GM23338 (cell line): ENCODE results near the gene ZNF358. TPM values are rescaled to one million over a fixed set of nuclear protein-coding genes. Genes with fewer than 3 reads are reported as not detected.

Experiments
- ATAC-seq: fragments of 200-7000 bp; cut with Tn5 transposase; 3 replicates; pipeline ENCODE4 v1.9.1; 2020
- DNase-seq: peaks from one replicate; pipeline ENCODE4 v3.0.0-alpha.2; 2015; ENCODE audit warnings: low spot score
- H2AFZ ChIP-seq: fragments of 200-600 bp; sonication (generic); 2 replicates; pipeline ENCODE4 v1.8.0; 2016; ENCODE audit warnings: antibody characterized with exemption, mild to moderate bottlenecking, moderate library complexity
- H3F3A ChIP-seq: fragments of 200-600 bp; sonication (generic); replicated peaks from 2 replicates; pipeline ENCODE4 v1.8.0; 2017; ENCODE audit warnings: antibody characterized with exemption, mixed run types, low read depth
- H3K27ac ChIP-seq: fragments of 200-600 bp; sonication (generic); 2 replicates; pipeline ENCODE4 v1.6.1; 2016; ENCODE audit warnings: low read depth
- H3K27me3 ChIP-seq: fragments of 200-600 bp; sonication (generic); 2 replicates; pipeline ENCODE4 v1.8.0; 2016; ENCODE audit warnings: mild to moderate bottlenecking, mixed run types, moderate library complexity; ENCODE audit not compliant: insufficient read depth
- H3K36me3 ChIP-seq: fragments of 200-600 bp; sonication (generic); 2 replicates; pipeline ENCODE4 v1.8.0; 2016; ENCODE audit warnings: mild to moderate bottlenecking; ENCODE audit not compliant: insufficient read depth
- H3K4me1 ChIP-seq: fragments of 200-600 bp; sonication (generic); 2 replicates; pipeline ENCODE4 v1.8.0; 2016; ENCODE audit warnings: mild to moderate bottlenecking, moderate library complexity; ENCODE audit not compliant: insufficient read depth
- H3K4me2 ChIP-seq: fragments of 200-600 bp; sonication (generic); 2 replicates; pipeline ENCODE4 v1.7.1; 2017; ENCODE audit warnings: mixed run types
- H3K4me3 ChIP-seq: fragments of 200-600 bp; sonication (generic); 2 replicates; pipeline ENCODE4 v1.6.1; 2016; ENCODE audit warnings: mixed run types
- H3K79me2 ChIP-seq: fragments of 200-600 bp; sonication (generic); replicated peaks from 2 replicates; pipeline ENCODE4 v1.8.0; 2017; ENCODE audit warnings: mild to moderate bottlenecking; ENCODE audit not compliant: insufficient read depth
- H3K9me2 ChIP-seq: fragments of 200-600 bp; sonication (generic); 2 replicates; pipeline ENCODE4 v1.8.0; 2017; ENCODE audit not compliant: insufficient read depth
- H4K20me1 ChIP-seq: fragments of 200-600 bp; sonication (generic); replicated peaks from 2 replicates; pipeline ENCODE4 v1.8.0; 2017; ENCODE audit warnings: mild to moderate bottlenecking; ENCODE audit not compliant: insufficient read depth
- H3K27ac Mint-ChIP-seq: 2 replicates; pipeline ENCODE4 v1.8.0; 2020; ENCODE audit warnings: inconsistent platforms, mild to moderate bottlenecking, moderate library complexity, mixed read lengths
- H3K27me3 Mint-ChIP-seq: 3 replicates; pipeline ENCODE4 v1.8.0; 2022; ENCODE audit warnings: low read depth, mild to moderate bottlenecking, moderate library complexity, mixed read lengths, inconsistent platforms; ENCODE audit not compliant: insufficient read depth, poor library complexity
- H3K36me3 Mint-ChIP-seq: 3 replicates; pipeline ENCODE4 v1.8.0; 2021; ENCODE audit warnings: low read depth, mild to moderate bottlenecking, inconsistent platforms, moderate library complexity, mixed read lengths
- H3K4me1 Mint-ChIP-seq: 3 replicates; pipeline ENCODE4 v1.8.0; 2020; ENCODE audit warnings: mild to moderate bottlenecking, inconsistent platforms, mixed read lengths
- H3K4me3 Mint-ChIP-seq: 3 replicates; pipeline ENCODE4 v1.8.0; 2021; ENCODE audit warnings: moderate library complexity, mild to moderate bottlenecking, inconsistent platforms, mixed read lengths
- H3K9me3 Mint-ChIP-seq: 3 replicates; pipeline ENCODE4 v1.8.0; 2020; ENCODE audit warnings: moderate library complexity, mild to moderate bottlenecking, inconsistent platforms, mixed read lengths
- CREB1 ChIP-seq: fragments of 250-450 bp; sonication (Bioruptor Pico); IDR thresholded peaks from 2 replicates; pipeline ENCODE4 v1.5.0; 2020; ENCODE audit warnings: low read depth, mild to moderate bottlenecking, moderate library complexity
- ETS1 ChIP-seq: IDR thresholded peaks from 2 replicates; pipeline ENCODE4 v1.6.1; 2016; ENCODE audit warnings: antibody characterized with exemption
- EZH2phosphoT487 ChIP-seq: fragments of 200-600 bp; sonication (generic); IDR thresholded peaks from one replicate; pipeline ENCODE4 v1.8.1; 2018; ENCODE audit warnings: antibody characterized with exemption; ENCODE audit not compliant: unreplicated experiment
- JUNB ChIP-seq: IDR thresholded peaks from one replicate; pipeline ENCODE4 v1.6.1; 2016; ENCODE audit warnings: antibody characterized with exemption; ENCODE audit not compliant: unreplicated experiment
- NANOG ChIP-seq: IDR thresholded peaks from 2 replicates; pipeline ENCODE4 v1.6.1; 2016; ENCODE audit warnings: antibody characterized with exemption, borderline replicate concordance
- POLR2AphosphoS5 ChIP-seq: IDR thresholded peaks from 2 replicates; pipeline ENCODE4 v1.6.1; 2016; ENCODE audit warnings: antibody characterized with exemption, low read depth
- REST ChIP-seq: IDR thresholded peaks from one replicate; pipeline ENCODE4 v1.6.1; 2018; ENCODE audit warnings: antibody characterized with exemption; ENCODE audit not compliant: unreplicated experiment
- STAT1 ChIP-seq: IDR thresholded peaks from one replicate; pipeline ENCODE4 v1.6.1; 2016; ENCODE audit warnings: antibody characterized with exemption; ENCODE audit not compliant: unreplicated experiment
- ZNF114 ChIP-seq: fragments of 250-450 bp; sonication (Bioruptor Pico); IDR thresholded peaks from 2 replicates; pipeline ENCODE4 v1.5.0; 2020; ENCODE audit warnings: mild to moderate bottlenecking, moderate library complexity
- ZNF331 ChIP-seq: fragments of 250-450 bp; sonication (Bioruptor Pico); IDR thresholded peaks from 2 replicates; pipeline ENCODE4 v1.5.0; 2020; ENCODE audit warnings: low read depth, mild to moderate bottlenecking, moderate library complexity
- polyA plus RNA-seq: library from polyadenylated mRNA; unstranded; fragments of >200 nt; fragmentation: Nextera tagmentation; extraction: Ambion mirVana; gene quantifications from 2 replicates; pipeline ENCODE4 v1.2.1, GENCODE V29; 2016
- total RNA-seq: library from RNA; depleted of rRNA; stranded (reverse); fragments of >200 nt; shearing (Covaris generic); gene quantifications from 2 replicates; pipeline ENCODE4 v1.2.3, GENCODE V29; 2014
- TF ChIP-seq, protein P1 (sequence below): fragments of 250-450 bp; sonication (Bioruptor Pico); IDR thresholded peaks from 2 replicates; pipeline ENCODE4 v1.5.0; 2020; ENCODE audit warnings: mild to moderate bottlenecking, moderate library complexity

Gene ZNF358
- total and polyA plus RNA-seq, 2 experiments from 2014 or later: 23.8 to 52.9 TPM

DNA sequence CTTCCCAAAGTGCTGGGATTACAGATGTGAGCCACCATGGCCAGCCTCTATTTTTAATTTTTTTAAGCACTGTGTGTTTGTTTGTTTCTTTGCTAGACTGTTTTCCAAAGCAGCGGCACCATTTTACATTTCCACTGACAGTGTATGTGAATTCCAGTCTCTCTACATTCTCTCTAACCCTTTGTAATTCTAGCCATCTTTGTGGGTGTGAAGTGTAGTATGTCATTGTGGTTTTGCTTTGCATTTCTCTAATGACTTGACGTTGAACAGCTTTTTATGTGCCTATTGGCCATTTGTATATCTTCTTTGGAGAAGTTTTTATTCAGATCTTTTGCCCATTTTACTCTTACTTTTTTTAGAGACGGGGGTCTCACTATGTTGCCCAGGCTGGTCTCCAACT is 31.3 kb downstream of the ZNF358 start:
- Histone ChIP-seq H4K20me1 (no peaks in the 10 kb centered on the region), H3K9me2 (no peaks in the 10 kb centered on the region), H3K79me2 (no peaks in the 10 kb centered on the region), H3K4me3 (no peak overlapping the region), H3F3A (no peaks in the 10 kb centered on the region), H3K36me3 (no peaks in the 10 kb centered on the region), H3K27ac (no peak overlapping the region), H3K27me3 (no peaks in the 10 kb centered on the region), H3K4me2 (no peak overlapping the region), H2AFZ (no peak overlapping the region), H3K4me1 (peaks cover 3% of the 10 kb centered on the region; the same call in 1 of the 2 replicates)
- ATAC-seq (no peak), DNase-seq (no peak)
- Mint-ChIP-seq H3K4me1 (peaks cover 3% of the 10 kb centered on the region; the same call in 2 of the 3 replicates), H3K36me3 (peaks cover 11% of the 10 kb centered on the region), H3K9me3 (no peaks in the 10 kb centered on the region), H3K27me3 (peaks cover 9% of the 10 kb centered on the region), H3K4me3 (no peak overlapping the region), H3K27ac (no peak overlapping the region)
- no peak for TF ChIP-seq ZNF114
- no peak for TF ChIP-seq STAT1
- TF ChIP-seq NANOG: no peak
- no peak for TF ChIP-seq JUNB
- no peak for TF ChIP-seq REST
- TF ChIP-seq CREB1 (CRISPR knock-in tag): no peak
- TF ChIP-seq, protein P1, sequence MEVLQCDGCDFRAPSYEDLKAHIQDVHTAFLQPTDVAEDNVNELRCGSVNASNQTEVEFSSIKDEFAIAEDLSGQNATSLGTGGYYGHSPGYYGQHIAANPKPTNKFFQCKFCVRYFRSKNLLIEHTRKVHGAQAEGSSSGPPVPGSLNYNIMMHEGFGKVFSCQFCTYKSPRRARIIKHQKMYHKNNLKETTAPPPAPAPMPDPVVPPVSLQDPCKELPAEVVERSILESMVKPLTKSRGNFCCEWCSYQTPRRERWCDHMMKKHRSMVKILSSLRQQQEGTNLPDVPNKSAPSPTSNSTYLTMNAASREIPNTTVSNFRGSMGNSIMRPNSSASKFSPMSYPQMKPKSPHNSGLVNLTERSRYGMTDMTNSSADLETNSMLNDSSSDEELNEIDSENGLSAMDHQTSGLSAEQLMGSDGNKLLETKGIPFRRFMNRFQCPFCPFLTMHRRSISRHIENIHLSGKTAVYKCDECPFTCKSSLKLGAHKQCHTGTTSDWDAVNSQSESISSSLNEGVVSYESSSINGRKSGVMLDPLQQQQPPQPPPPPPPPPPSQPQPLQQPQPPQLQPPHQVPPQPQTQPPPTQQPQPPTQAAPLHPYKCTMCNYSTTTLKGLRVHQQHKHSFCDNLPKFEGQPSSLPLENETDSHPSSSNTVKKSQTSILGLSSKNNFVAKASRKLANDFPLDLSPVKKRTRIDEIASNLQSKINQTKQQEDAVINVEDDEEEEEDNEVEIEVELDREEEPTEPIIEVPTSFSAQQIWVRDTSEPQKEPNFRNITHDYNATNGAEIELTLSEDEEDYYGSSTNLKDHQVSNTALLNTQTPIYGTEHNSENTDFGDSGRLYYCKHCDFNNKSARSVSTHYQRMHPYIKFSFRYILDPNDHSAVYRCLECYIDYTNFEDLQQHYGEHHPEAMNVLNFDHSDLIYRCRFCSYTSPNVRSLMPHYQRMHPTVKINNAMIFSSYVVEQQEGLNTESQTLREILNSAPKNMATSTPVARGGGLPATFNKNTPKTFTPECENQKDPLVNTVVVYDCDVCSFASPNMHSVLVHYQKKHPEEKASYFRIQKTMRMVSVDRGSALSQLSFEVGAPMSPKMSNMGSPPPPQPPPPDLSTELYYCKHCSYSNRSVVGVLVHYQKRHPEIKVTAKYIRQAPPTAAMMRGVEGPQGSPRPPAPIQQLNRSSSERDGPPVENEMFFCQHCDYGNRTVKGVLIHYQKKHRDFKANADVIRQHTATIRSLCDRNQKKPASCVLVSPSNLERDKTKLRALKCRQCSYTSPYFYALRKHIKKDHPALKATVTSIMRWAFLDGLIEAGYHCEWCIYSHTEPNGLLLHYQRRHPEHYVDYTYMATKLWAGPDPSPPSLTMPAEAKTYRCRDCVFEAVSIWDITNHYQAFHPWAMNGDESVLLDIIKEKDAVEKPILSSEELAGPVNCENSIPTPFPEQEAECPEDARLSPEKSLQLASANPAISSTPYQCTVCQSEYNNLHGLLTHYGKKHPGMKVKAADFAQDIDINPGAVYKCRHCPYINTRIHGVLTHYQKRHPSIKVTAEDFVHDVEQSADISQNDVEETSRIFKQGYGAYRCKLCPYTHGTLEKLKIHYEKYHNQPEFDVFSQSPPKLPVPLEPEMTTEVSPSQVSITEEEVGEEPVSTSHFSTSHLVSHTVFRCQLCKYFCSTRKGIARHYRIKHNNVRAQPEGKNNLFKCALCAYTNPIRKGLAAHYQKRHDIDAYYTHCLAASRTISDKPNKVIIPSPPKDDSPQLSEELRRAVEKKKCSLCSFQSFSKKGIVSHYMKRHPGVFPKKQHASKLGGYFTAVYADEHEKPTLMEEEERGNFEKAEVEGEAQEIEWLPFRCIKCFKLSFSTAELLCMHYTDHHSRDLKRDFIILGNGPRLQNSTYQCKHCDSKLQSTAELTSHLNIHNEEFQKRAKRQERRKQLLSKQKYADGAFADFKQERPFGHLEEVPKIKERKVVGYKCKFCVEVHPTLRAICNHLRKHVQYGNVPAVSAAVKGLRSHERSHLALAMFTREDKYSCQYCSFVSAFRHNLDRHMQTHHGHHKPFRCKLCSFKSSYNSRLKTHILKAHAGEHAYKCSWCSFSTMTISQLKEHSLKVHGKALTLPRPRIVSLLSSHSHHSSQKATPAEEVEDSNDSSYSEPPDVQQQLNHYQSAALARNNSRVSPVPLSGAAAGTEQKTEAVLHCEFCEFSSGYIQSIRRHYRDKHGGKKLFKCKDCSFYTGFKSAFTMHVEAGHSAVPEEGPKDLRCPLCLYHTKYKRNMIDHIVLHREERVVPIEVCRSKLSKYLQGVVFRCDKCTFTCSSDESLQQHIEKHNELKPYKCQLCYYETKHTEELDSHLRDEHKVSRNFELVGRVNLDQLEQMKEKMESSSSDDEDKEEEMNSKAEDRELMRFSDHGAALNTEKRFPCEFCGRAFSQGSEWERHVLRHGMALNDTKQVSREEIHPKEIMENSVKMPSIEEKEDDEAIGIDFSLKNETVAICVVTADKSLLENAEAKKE (CRISPR knock-in tag): no peak
- TF ChIP-seq ZNF331 (CRISPR knock-in tag): no peak
- no peak for TF ChIP-seq POLR2AphosphoS5
- TF ChIP-seq ETS1: no peak
- no peak for TF ChIP-seq EZH2phosphoT487
